K562 (cell line): Measurements from ENCODE around the gene GSK3B. TPM values are rescaled to one million over a fixed set of nuclear protein-coding genes. Genes with fewer than 3 reads are reported as not detected.

Source experiments
- ATAC-seq: fragments of 200-7000 bp; cut with Tn5 transposase; 3 replicates; pipeline ENCODE4 v1.9.1; 2020; ENCODE audit warnings: moderate library complexity
- BruUV-seq: library from RNA; stranded (reverse); fragments of 400-500 nt; replicated peaks from 2 replicates; lab custom pipeline; 2021; lab: Mats Ljungman, UMichigan
- CTCF ChIA-PET: fragments of 300-600 bp; formaldehyde crosslinking; extraction: SDS; loops from one replicate; lab custom pipeline; 2021; ENCODE audit warnings: low intra/inter-chr PET ratio; lab: Yijun Ruan, JAX
- POLR2A ChIA-PET: fragments of 300-600, 350-650 bp; sonication (Branson Sonifier 250); formaldehyde crosslinking; extraction: SDS; loops from one replicate; lab custom pipeline; 2021; ENCODE audit warnings: antibody characterized with exemption, inconsistent platforms; lab: Yijun Ruan, JAX
- DNase-seq, 4 experiments: peaks; one replicate each; pipeline versions ENCODE4 v3.0.0 to v3.0.0-alpha.2; 2011 to 2018; ENCODE audit warnings: low spot score in 3 of 4, mixed read lengths in 3 of 4; ENCODE audit errors: extremely low read depth in 1 of 4
- FAIRE-seq: peaks from 2 replicates; lab custom pipeline; 2011; peaks lifted over from hg19 to GRCh38; lab: Jason Lieb, UNC
- H2AFZ ChIP-seq: 2 replicates; pipeline ENCODE4 v1.6.0; 2011; ENCODE audit warnings: low read depth, low read length, control low read depth, inconsistent platforms
- H3K27ac ChIP-seq: fragments of 200-600 bp; 3 replicates; pipeline ENCODE4 v1.8.0; 2011; ENCODE audit warnings: low read depth, mild to moderate bottlenecking, control low read depth, inconsistent platforms, low read length, moderate library complexity, mixed read lengths; ENCODE audit errors: extremely low read depth
- H3K27me3 ChIP-seq, 2 experiments: fragments of 300-600 bp in 1 of 2; 2 replicates in 1 of 2; 3 replicates in 1 of 2; pipeline versions ENCODE4 v1.6.0 to v1.8.0; 2011; ENCODE audit warnings: inconsistent platforms in 2 of 2, low read length in 2 of 2, mild to moderate bottlenecking in 1 of 2, mixed read lengths in 1 of 2, moderate library complexity in 1 of 2; ENCODE audit not compliant: control insufficient read depth in 2 of 2, insufficient read depth in 2 of 2
- H3K36me3 ChIP-seq: fragments of 300-600 bp; 3 replicates; pipeline ENCODE4 v1.8.0; 2011; ENCODE audit warnings: mild to moderate bottlenecking, low read length, inconsistent platforms; ENCODE audit not compliant: control insufficient read depth, insufficient read depth
- H3K4me1 ChIP-seq, 2 experiments: fragments of 200-600 bp in 1 of 2; replicated peaks in 1 of 2; 2 replicates in 1 of 2; 3 replicates in 1 of 2; pipeline versions ENCODE4 v1.5.1 to v1.8.0; 2011; ENCODE audit warnings: inconsistent platforms in 2 of 2, low read length in 2 of 2, mild to moderate bottlenecking in 1 of 2, mixed read lengths in 1 of 2, moderate library complexity in 1 of 2; ENCODE audit not compliant: control insufficient read depth in 2 of 2, insufficient read depth in 2 of 2
- H3K4me2 ChIP-seq: 2 replicates; pipeline ENCODE4 v1.6.1; 2011; ENCODE audit warnings: low read length, control low read depth, inconsistent platforms, mixed read lengths; ENCODE audit not compliant: insufficient read depth
- H3K4me3 ChIP-seq: fragments of 200-600 bp; sonication (generic), shearing (Covaris generic); 2 replicates; pipeline ENCODE4 v1.5.1; 2016; ENCODE audit warnings: control low read depth, inconsistent platforms
- H3K79me2 ChIP-seq: fragments of 200-600 bp; 3 replicates; pipeline ENCODE4 v1.8.0; 2011; ENCODE audit warnings: low read length, inconsistent platforms; ENCODE audit not compliant: control insufficient read depth, insufficient read depth
- H3K9ac ChIP-seq, 2 experiments: 2 replicates each; pipeline versions ENCODE4 v1.6.0 to v1.6.1; 2011; ENCODE audit warnings: low read depth in 2 of 2, low read length in 2 of 2, control low read depth in 1 of 2, inconsistent platforms in 1 of 2, mild to moderate bottlenecking in 1 of 2, mixed read lengths in 1 of 2; ENCODE audit not compliant: insufficient read depth in 1 of 2
- H3K9me1 ChIP-seq: one replicate; pipeline ENCODE4 v1.6.0; 2011; ENCODE audit warnings: inconsistent platforms, mild to moderate bottlenecking, low read length, moderate library complexity; ENCODE audit not compliant: control insufficient read depth, insufficient read depth
- H3K9me3 ChIP-seq: replicated peaks from 2 replicates; pipeline ENCODE4 v1.5.1; 2011; ENCODE audit warnings: low read depth, low read length, inconsistent platforms; ENCODE audit not compliant: control insufficient read depth, insufficient read depth
- H4K20me1 ChIP-seq: replicated peaks from 2 replicates; pipeline ENCODE4 v1.6.1; 2011; ENCODE audit warnings: low read length, inconsistent platforms, mixed read lengths; ENCODE audit not compliant: control insufficient read depth, insufficient read depth
- BRF2 ChIP-seq: IDR thresholded peaks from 3 replicates; pipeline ENCODE4 v1.6.1; 2011; ENCODE audit warnings: borderline replicate concordance, mild to moderate bottlenecking; ENCODE audit not compliant: insufficient read length, insufficient read depth
- DDX20 ChIP-seq: fragments of 450-650 bp; IDR thresholded peaks from 2 replicates; pipeline ENCODE4 v1.6.1; 2016; ENCODE audit warnings: missing genetic modification characterization, low read depth, mild to moderate bottlenecking, missing compliant biosample characterization, moderate library complexity
- FOXK1 ChIP-seq: sonication (generic); formaldehyde crosslinking; IDR thresholded peaks from 2 replicates; pipeline ENCODE4 v1.8.0; 2022; ENCODE audit warnings: missing genetic modification reagents, mild to moderate bottlenecking, borderline replicate concordance
- MTA3 ChIP-seq: fragments of 450-650 bp; formaldehyde crosslinking; IDR thresholded peaks from 2 replicates; pipeline ENCODE4 v1.6.1; 2017; ENCODE audit warnings: mild to moderate bottlenecking, borderline replicate concordance
- NFXL1 ChIP-seq: fragments of 450-650 bp; formaldehyde crosslinking; IDR thresholded peaks from 2 replicates; pipeline ENCODE4 v1.4.0; 2021; ENCODE audit warnings: mild to moderate bottlenecking
- RCOR1 ChIP-seq, 2 experiments: IDR thresholded peaks; 2 replicates each; pipeline ENCODE4 v1.6.1; 2012; ENCODE audit warnings: low read depth in 2 of 2, low read length in 2 of 2, borderline replicate concordance in 1 of 2, improper control_type of control experiment in 1 of 2
- SP2 ChIP-seq: IDR thresholded peaks from 2 replicates; pipeline ENCODE4 v1.6.1; 2011; ENCODE audit warnings: mild to moderate bottlenecking, low read depth, low read length, moderate library complexity; ENCODE audit not compliant: poor library complexity, severe bottlenecking; ENCODE audit errors: extremely low read depth
- STAT6 ChIP-seq: sonication (generic); formaldehyde crosslinking; IDR thresholded peaks from 2 replicates; pipeline ENCODE4 v1.8.1; 2023; ENCODE audit warnings: mild to moderate bottlenecking, missing genetic modification reagents
- TEAD2 ChIP-seq: fragments of 450-650 bp; IDR thresholded peaks from 2 replicates; pipeline ENCODE4 v1.6.1; 2016; ENCODE audit warnings: missing genetic modification characterization, control low read depth, missing compliant biosample characterization
- WGBS: fragments of 100-300 bp; shearing (Covaris generic); methylation state at CpG from one replicate; pipeline ENCODE4 v1.1.6; 2016; ENCODE audit warnings: low coverage, mixed read lengths; ENCODE audit not compliant: insufficient coverage; ENCODE audit errors: missing lambda C conversion rate; 5-methylcytosine and 5-hydroxymethylcytosine counted together
- in situ Hi-C: fragments of 300-500 bp; cut with MboI; formaldehyde crosslinking; loops from 4 replicates; pipeline ENCODE4 v1.15.0; 2018; ENCODE audit warnings: inconsistent platforms, mixed read lengths
- intact Hi-C: fragments of 100-400 bp; cut with micrococcal nuclease; formaldehyde crosslinking; loops from 2 replicates; pipeline ENCODE4 v1.14.2; 2022
- polyA plus RNA-seq, 8 experiments: library from polyadenylated mRNA; depleted of rRNA in 4 of 8; stranded (reverse) in 5 of 8; unstranded in 3 of 8; fragments of >200 nt; fragmentation: Nextera tagmentation in 2 of 8; fragmentation: Illumina TruSeq in 1 of 8; extraction: Ambion mirVana in 2 of 8; extraction: Trizol in 1 of 8; gene quantifications; 2 replicates each; pipeline versions ENCODE4 v1.2.1 to v1.2.3, GENCODE V29; 2011 to 2014; ENCODE audit warnings: inconsistent platforms in 1 of 8, missing spikeins in 1 of 8
- total RNA-seq, 7 experiments: library from RNA; depleted of rRNA in 6 of 7; stranded (reverse); fragments of >200 nt in 6 of 7; fragmentation: Illumina TruSeq in 2 of 7; extraction: Trizol in 2 of 7; gene quantifications; 2 replicates each; pipeline versions ENCODE4 v1.2.1 to v1.2.3, GENCODE V29; 2011 to 2021; ENCODE audit warnings: low replicate concordance in 1 of 7

GSK3B gene
- total and polyA plus RNA-seq, 9 of the 15 experiments (the other 6 are each of a cell fraction or from before 2014, with no cell fraction given), result 4.7 to 25.0 (median 18.7) TPM

- Histone ChIP-seq H3K79me2 (no peaks in the 10 kb centered on the region; the same call in 1 of the 3 replicates), H3K9ac (no peak overlapping the region), H4K20me1 (no peaks in the 10 kb centered on the region), H3K36me3 (no peaks in the 10 kb centered on the region), H3K4me2 (no peak overlapping the region), H3K9me3 (no peaks in the 10 kb centered on the region)
- in situ Hi-C loops, result no loop called here
- intact Hi-C loops, result no loop called here
- CTCF ChIA-PET, result no interaction called here
- no TSS peak for BruUV-seq
- TF ChIP-seq DDX20 (tag), result no peak
- TF ChIP-seq FOXK1, result no peak
- no peak for TF ChIP-seq TEAD2 (tag)
- TF ChIP-seq NFXL1, result no peak
- no peak for TF ChIP-seq RCOR1 (IDR thresholded peaks at IDR 0.05; ENCODE audit: borderline replicate concordance in 1 of 2, low read depth in 2 of 2, low read length in 2 of 2)
- no peak for TF ChIP-seq SP2
- no peak for TF ChIP-seq STAT6 (CRISPR knock-in tag)
- no peak for TF ChIP-seq BRF2
- TF ChIP-seq MTA3, result no peak
- TF ChIP-seq, all 486 proteins: peak for 0
- Histone ChIP-seq H3K9me1 (no peaks in the 10 kb centered on the region), H3K27ac (no peak overlapping the region), H2AFZ (no peak overlapping the region), H3K4me3 (no peak overlapping the region), H3K4me1 (no peaks in the 10 kb centered on the region), H3K27me3 (no peaks in the 10 kb centered on the region)
- POLR2A ChIA-PET, result no interaction called here
- FAIRE-seq (no peak), ATAC-seq (no peak), DNase-seq (no peak)
- 94% methylated on average over 2 of the region's 2 CpGs for WGBS
Observed at GRCh38 chr3:119927190-119927589, 167.1 kb downstream of the GSK3B start.
